SK-N-SH (cell line): ENCODE data around the gene RER1. TPM values are rescaled to one million over a fixed set of nuclear protein-coding genes. Genes with fewer than 3 reads are reported as not detected.

Experiments used
- CTCF ChIA-PET: fragments of 300-600, 350-600 bp; formaldehyde crosslinking; extraction: SDS; loops from one replicate; lab custom pipeline; 2021; lab: Yijun Ruan, JAX
- POLR2A ChIA-PET: fragments of 350-600 bp; sonication (Branson Sonifier 250); formaldehyde crosslinking; extraction: SDS; loops from one replicate; lab custom pipeline; 2020; ENCODE audit warnings: antibody characterized with exemption, inconsistent platforms; lab: Yijun Ruan, JAX
- DNase-seq: peaks from one replicate; pipeline ENCODE4 v3.0.0; 2012
- H2AFZ ChIP-seq: fragments of 200-600 bp; sonication (generic); 2 replicates; pipeline ENCODE4 v1.8.1; 2016; ENCODE audit warnings: antibody characterized with exemption, mild to moderate bottlenecking, low read depth
- H3F3A ChIP-seq: fragments of 200-600 bp; sonication (generic); replicated peaks from 2 replicates; pipeline ENCODE3; 2016; ENCODE audit warnings: antibody characterized with exemption, mild to moderate bottlenecking; ENCODE audit not compliant: insufficient read depth
- H3K27ac ChIP-seq, 2 experiments: fragments of 200-500 bp in 1 of 2; fragments of 200-600 bp in 1 of 2; sonication (Bioruptor generic) in 1 of 2; sonication (generic), shearing (Covaris generic) in 1 of 2; 2 replicates each; pipeline versions ENCODE4 v1.5.1 to v1.6.1; 2014 to 2016; ENCODE audit warnings: low read depth in 2 of 2, inconsistent platforms in 1 of 2, low read length in 1 of 2, mild to moderate bottlenecking in 1 of 2, mixed read lengths in 1 of 2
- H3K27me3 ChIP-seq: fragments of 200-600 bp; sonication (generic), shearing (Covaris generic); 2 replicates; pipeline ENCODE4 v1.6.1; 2016; ENCODE audit warnings: mixed run types; ENCODE audit not compliant: insufficient read depth
- H3K36me3 ChIP-seq, 2 experiments: fragments of 200-500 bp in 1 of 2; fragments of 200-600 bp in 1 of 2; sonication (Bioruptor generic) in 1 of 2; sonication (generic) in 1 of 2; replicated peaks in 1 of 2; 2 replicates each; pipeline versions ENCODE3 to v1.5.1; 2014 to 2016; ENCODE audit warnings: low read length in 1 of 2, mild to moderate bottlenecking in 1 of 2; ENCODE audit not compliant: insufficient read depth in 2 of 2, control insufficient read depth in 1 of 2
- H3K4me1 ChIP-seq, 2 experiments: fragments of 200-500 bp in 1 of 2; fragments of 200-600 bp in 1 of 2; sonication (Bioruptor generic) in 1 of 2; sonication (generic), shearing (Covaris generic) in 1 of 2; 2 replicates each; pipeline versions ENCODE4 v1.5.1 to v1.6.1; 2014 to 2016; ENCODE audit warnings: low read depth in 1 of 2, low read length in 1 of 2, mixed run types in 1 of 2; ENCODE audit not compliant: insufficient read depth in 2 of 2, control insufficient read depth in 1 of 2
- H3K4me2 ChIP-seq: fragments of 200-600 bp; sonication (generic), shearing (Covaris generic); 2 replicates; pipeline ENCODE4 v1.6.1; 2017; ENCODE audit warnings: mixed run types
- H3K4me3 ChIP-seq, 2 experiments: fragments of 200-500 bp in 1 of 2; fragments of 200-600 bp in 1 of 2; sonication (Bioruptor generic) in 1 of 2; sonication (generic), shearing (Covaris generic) in 1 of 2; 2 replicates each; pipeline versions ENCODE4 v1.5.1 to v1.8.1; 2014 to 2016; ENCODE audit warnings: low read depth in 2 of 2, inconsistent platforms in 1 of 2, low read length in 1 of 2, mild to moderate bottlenecking in 1 of 2, mixed read lengths in 1 of 2, moderate library complexity in 1 of 2
- H3K79me2 ChIP-seq: fragments of 200-600 bp; sonication (generic); 2 replicates; pipeline ENCODE4 v1.8.1; 2017; ENCODE audit warnings: mild to moderate bottlenecking; ENCODE audit not compliant: insufficient read depth
- H3K9ac ChIP-seq: fragments of 200-600 bp; sonication (generic); 2 replicates; pipeline ENCODE4 v1.6.1; 2017; ENCODE audit warnings: mixed run types
- H3K9me2 ChIP-seq: fragments of 200-600 bp; sonication (generic); 2 replicates; pipeline ENCODE4 v1.6.1; 2017; ENCODE audit warnings: mixed run types
- H3K9me3 ChIP-seq: fragments of 200-600 bp; sonication (generic); 2 replicates; pipeline ENCODE4 v1.6.1; 2017; ENCODE audit warnings: mixed run types, mild to moderate bottlenecking, moderate library complexity
- H4K20me1 ChIP-seq: fragments of 200-600 bp; sonication (generic); 2 replicates; pipeline ENCODE4 v1.6.1; 2017; ENCODE audit warnings: mild to moderate bottlenecking, mixed run types; ENCODE audit not compliant: insufficient read depth
- CHD2 ChIP-seq: fragments of 150-350 bp; IDR thresholded peaks from 2 replicates; pipeline ENCODE4 v1.6.1; 2018; ENCODE audit warnings: low read length; ENCODE audit not compliant: partially characterized antibody
- CTCF ChIP-seq: fragments of 200-600 bp; sonication (generic); IDR thresholded peaks from 2 replicates; pipeline ENCODE4 v1.6.1; 2017; ENCODE audit warnings: antibody characterized with exemption, mild to moderate bottlenecking, moderate library complexity
- ELF1 ChIP-seq: IDR thresholded peaks from 2 replicates; pipeline ENCODE4 v1.4.0; 2012
- FOSL2 ChIP-seq: IDR thresholded peaks from 2 replicates; pipeline ENCODE4 v1.4.0; 2012; ENCODE audit warnings: low read depth, mild to moderate bottlenecking, moderate library complexity, borderline replicate concordance
- FOXJ3 ChIP-seq: sonication (generic); formaldehyde crosslinking; IDR thresholded peaks from 2 replicates; pipeline ENCODE4 v1.5.1; 2020; ENCODE audit warnings: mild to moderate bottlenecking, missing genetic modification reagents
- FOXM1 ChIP-seq: IDR thresholded peaks from 2 replicates; pipeline ENCODE4 v1.4.0; 2012; ENCODE audit warnings: low read depth, mild to moderate bottlenecking
- GABPA ChIP-seq: IDR thresholded peaks from 2 replicates; pipeline ENCODE4 v1.4.0; 2012; ENCODE audit warnings: low read depth, mild to moderate bottlenecking
- GATA2 ChIP-seq: sonication (generic); formaldehyde crosslinking; IDR thresholded peaks from 2 replicates; pipeline ENCODE4 v1.5.0; 2020; ENCODE audit warnings: mild to moderate bottlenecking, missing genetic modification reagents
- JUND ChIP-seq: IDR thresholded peaks from 2 replicates; pipeline ENCODE4 v1.4.0; 2012
- MXI1 ChIP-seq: IDR thresholded peaks from 2 replicates; pipeline ENCODE4 v1.6.1; 2012; ENCODE audit warnings: mild to moderate bottlenecking, low read depth, low read length, improper control_type of control experiment
- NFIC ChIP-seq: IDR thresholded peaks from 2 replicates; pipeline ENCODE4 v1.4.0; 2012; ENCODE audit warnings: borderline replicate concordance
- RCOR1 ChIP-seq: fragments of 150-350 bp; IDR thresholded peaks from 2 replicates; pipeline ENCODE4 v1.6.1; 2017; ENCODE audit warnings: antibody characterized with exemption, low read length
- RXRA ChIP-seq: IDR thresholded peaks from 2 replicates; pipeline ENCODE4 v1.4.0; 2012; ENCODE audit warnings: low read depth, mild to moderate bottlenecking, borderline replicate concordance
- SMC3 ChIP-seq: IDR thresholded peaks from 2 replicates; pipeline ENCODE4 v1.6.1; 2012; ENCODE audit warnings: low read depth, low read length, improper control_type of control experiment
- TCF12 ChIP-seq: IDR thresholded peaks from 2 replicates; pipeline ENCODE4 v1.4.0; 2012
- TEAD4 ChIP-seq: IDR thresholded peaks from 2 replicates; pipeline ENCODE4 v1.4.0; 2012; ENCODE audit warnings: mild to moderate bottlenecking, borderline replicate concordance; ENCODE audit not compliant: insufficient read depth
- USF1 ChIP-seq: IDR thresholded peaks from 2 replicates; pipeline ENCODE4 v1.4.0; 2012; ENCODE audit warnings: low read depth, borderline replicate concordance
- WGBS: methylation state at CpG from one replicate; pipeline ENCODE4 v1.1.6; 2017; ENCODE audit warnings: low lambda C conversion rate; 5-methylcytosine and 5-hydroxymethylcytosine counted together
- polyA plus RNA-seq, 3 experiments: library from polyadenylated mRNA; depleted of rRNA; stranded (reverse); fragments of >200 nt; gene quantifications; 2 replicates each; pipeline ENCODE4 v1.2.3, GENCODE V29; 2012
- TF ChIP-seq, protein P1 (sequence below): fragments of 150-350 bp; IDR thresholded peaks from 2 replicates; pipeline ENCODE4 v1.6.1; 2016; ENCODE audit warnings: mild to moderate bottlenecking, low read depth, low read length
- TF ChIP-seq, protein P2 (sequence below): IDR thresholded peaks from 2 replicates; pipeline ENCODE4 v1.4.0; 2012; ENCODE audit warnings: low read depth
- TF ChIP-seq, protein P3 (sequence below): IDR thresholded peaks from 2 replicates; pipeline ENCODE4; 2012

Gene RER1
- polyA plus RNA-seq, 1 of the 3 experiments (the other 2 are of a cell fraction) = 181 TPM

DNA sequence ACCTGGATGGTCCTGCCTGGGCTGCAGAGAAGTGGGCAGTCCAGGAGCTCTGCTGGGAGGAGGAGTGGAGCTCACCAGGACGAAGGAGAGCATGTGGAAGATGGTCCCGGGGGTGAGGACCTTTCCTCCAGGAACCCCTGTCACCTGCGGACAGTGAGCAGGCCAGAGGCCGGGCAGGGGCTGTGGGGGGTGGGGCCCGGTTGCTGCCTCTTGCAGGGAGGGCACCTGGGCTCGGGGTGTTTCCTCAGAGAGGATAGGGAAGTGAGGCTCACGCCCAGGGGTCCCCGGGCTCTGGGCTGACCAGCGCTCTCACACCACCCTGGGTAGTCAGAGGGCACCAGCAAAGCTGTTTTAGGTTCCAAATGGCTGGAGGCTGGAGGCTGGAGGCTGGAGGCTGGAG, 43.5 kb downstream of the RER1 start:
- H3K4me3 ChIP-seq = no peak overlapping the region
- TF ChIP-seq GABPA = no peak
- TF ChIP-seq USF1 = no peak
- no peak for TF ChIP-seq FOSL2
- no peak for TF ChIP-seq GATA2 (CRISPR knock-in tag)
- TF ChIP-seq CHD2 = no peak
- TF ChIP-seq CTCF = no peak
- TF ChIP-seq FOXJ3 (CRISPR knock-in tag) = no peak
- TF ChIP-seq RXRA = no peak
- no peak for TF ChIP-seq ELF1
- TF ChIP-seq MXI1 = no peak
- TF ChIP-seq, protein P1, sequence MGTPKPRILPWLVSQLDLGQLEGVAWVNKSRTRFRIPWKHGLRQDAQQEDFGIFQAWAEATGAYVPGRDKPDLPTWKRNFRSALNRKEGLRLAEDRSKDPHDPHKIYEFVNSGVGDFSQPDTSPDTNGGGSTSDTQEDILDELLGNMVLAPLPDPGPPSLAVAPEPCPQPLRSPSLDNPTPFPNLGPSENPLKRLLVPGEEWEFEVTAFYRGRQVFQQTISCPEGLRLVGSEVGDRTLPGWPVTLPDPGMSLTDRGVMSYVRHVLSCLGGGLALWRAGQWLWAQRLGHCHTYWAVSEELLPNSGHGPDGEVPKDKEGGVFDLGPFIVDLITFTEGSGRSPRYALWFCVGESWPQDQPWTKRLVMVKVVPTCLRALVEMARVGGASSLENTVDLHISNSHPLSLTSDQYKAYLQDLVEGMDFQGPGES = no peak
- ChIA-PET POLR2A (no interaction called here), CTCF (interaction anchor here (1.3 to 1.6 kb wide), 3 partner anchors 11 to 351 kb away, joined by 4 to 6 read pairs (median 6); no protein-coding TSS in a partner anchor)
- H3K4me1 ChIP-seq = peaks cover 0 to 3% of the 10 kb centered on the region in 2 experiments; a peak in 1 of 4 replicates
- no peaks in the 10 kb centered on the region for H3F3A ChIP-seq
- no peak overlapping the region for H3K27ac ChIP-seq
- H3K4me2 ChIP-seq = no peak overlapping the region
- H3K9me2 ChIP-seq = no peaks in the 10 kb centered on the region
- no peak for DNase-seq
- no peaks in the 10 kb centered on the region for H3K79me2 ChIP-seq
- 10% methylated on average over 7 of the region's 9 CpGs for WGBS
- no peaks in the 10 kb centered on the region for H3K9me3 ChIP-seq
- H3K27me3 ChIP-seq = peaks cover 11% of the 10 kb centered on the region
- H4K20me1 ChIP-seq = no peaks in the 10 kb centered on the region
- H2AFZ ChIP-seq = no peak overlapping the region
- H3K36me3 ChIP-seq = no peaks in the 10 kb centered on the region
- no peak overlapping the region for H3K9ac ChIP-seq

GRCh38 chr1:2435746-2436355, 44.2 kb downstream of the RER1 start:
- DNase-seq = no peak
- Histone ChIP-seq H3F3A (no peaks in the 10 kb centered on the region), H3K4me2 (no peak overlapping the region), H3K9me2 (no peaks in the 10 kb centered on the region), H3K27me3 (peaks cover 11% of the 10 kb centered on the region), H2AFZ (no peak overlapping the region), H3K79me2 (no peaks in the 10 kb centered on the region), H3K9me3 (no peaks in the 10 kb centered on the region), H4K20me1 (no peaks in the 10 kb centered on the region), H3K4me3 (no peak overlapping the region), H3K36me3 (no peaks in the 10 kb centered on the region), H3K27ac (no peak overlapping the region), H3K4me1 (peaks cover 0 to 3% of the 10 kb centered on the region in 2 experiments; a peak in 1 of 4 replicates), H3K9ac (no peak overlapping the region)
- POLR2A ChIA-PET = no interaction called here
- whole genome bisulfite sequencing = 22% methylated on average over 1 of the region's 2 CpGs
- CTCF ChIA-PET = no interaction called here
- TF ChIP-seq, protein P2, sequence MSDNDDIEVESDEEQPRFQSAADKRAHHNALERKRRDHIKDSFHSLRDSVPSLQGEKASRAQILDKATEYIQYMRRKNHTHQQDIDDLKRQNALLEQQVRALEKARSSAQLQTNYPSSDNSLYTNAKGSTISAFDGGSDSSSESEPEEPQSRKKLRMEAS = no peak
- no peak for TF ChIP-seq RCOR1
- TF ChIP-seq USF1 = no peak
- TF ChIP-seq TCF12 = no peak
- TF ChIP-seq GABPA = no peak
- no peak for TF ChIP-seq MXI1
- TF ChIP-seq TEAD4 = no peak
- TF ChIP-seq GATA2 (CRISPR knock-in tag) = no peak
- TF ChIP-seq, protein P3, sequence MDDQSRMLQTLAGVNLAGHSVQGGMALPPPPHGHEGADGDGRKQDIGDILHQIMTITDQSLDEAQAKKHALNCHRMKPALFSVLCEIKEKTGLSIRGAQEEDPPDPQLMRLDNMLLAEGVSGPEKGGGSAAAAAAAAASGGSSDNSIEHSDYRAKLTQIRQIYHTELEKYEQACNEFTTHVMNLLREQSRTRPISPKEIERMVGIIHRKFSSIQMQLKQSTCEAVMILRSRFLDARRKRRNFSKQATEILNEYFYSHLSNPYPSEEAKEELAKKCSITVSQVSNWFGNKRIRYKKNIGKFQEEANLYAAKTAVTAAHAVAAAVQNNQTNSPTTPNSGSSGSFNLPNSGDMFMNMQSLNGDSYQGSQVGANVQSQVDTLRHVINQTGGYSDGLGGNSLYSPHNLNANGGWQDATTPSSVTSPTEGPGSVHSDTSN = no peak
- no peak for TF ChIP-seq FOSL2
- TF ChIP-seq FOXM1 = no peak
- no peak for TF ChIP-seq SMC3
- TF ChIP-seq NFIC = no peak
- no peak for TF ChIP-seq JUND
- no peak for TF ChIP-seq CTCF
